Fibroblast of the aortic adventitia (primary cell): ENCODE results near the gene RASGRP3. TPM values are rescaled to one million over a fixed set of nuclear protein-coding genes. Genes with fewer than 3 reads are reported as not detected.

Experiments
- DNase-seq: peaks from one replicate; pipeline ENCODE4 v3.0.0-alpha.2; 2010; ENCODE audit warnings: low read depth
- H3K4me3 ChIP-seq: 2 replicates; pipeline ENCODE4 v1.5.1; 2011; ENCODE audit warnings: low read depth, mild to moderate bottlenecking, control low read depth, low read length, moderate library complexity
- CTCF ChIP-seq: IDR thresholded peaks from 2 replicates; pipeline ENCODE4 v1.5.1; 2011; ENCODE audit warnings: mild to moderate bottlenecking, low read length, control low read depth, inconsistent platforms; ENCODE audit not compliant: insufficient read depth
- small RNA-seq: library from RNA; depleted of rRNA; stranded (forward); fragments of <200 nt; gene quantifications from one replicate; pipeline ENCODE3, GENCODE V24; 2012
- total RNA-seq: library from RNA; depleted of rRNA; stranded (reverse); fragments of >200 nt; gene quantifications from 2 replicates; pipeline ENCODE4 v1.2.3, GENCODE V29; 2012; ENCODE audit warnings: low replicate concordance

Gene RASGRP3
- total RNA-seq, 1 donor: 7.8 TPM

- no peak for DNase-seq
- no peak overlapping the region for H3K4me3 ChIP-seq
- no peak for TF ChIP-seq CTCF
Measured at GRCh38 chr2:33606100-33606499, 129.7 kb downstream of the RASGRP3 start.

GRCh38 chr2:33606622-33607021 is 130.2 kb downstream of the RASGRP3 start:
- TF ChIP-seq CTCF: no peak
- H3K4me3 ChIP-seq: no peak overlapping the region
- DNase-seq: no peak

- TF ChIP-seq CTCF: no peak
- no peak for DNase-seq
- no peak overlapping the region for H3K4me3 ChIP-seq
Measured at GRCh38 chr2:33607251-33607721, 130.8 kb downstream of the RASGRP3 start.

GRCh38 chr2:33607905-33608304 is 131.5 kb downstream of the RASGRP3 start:
- TF ChIP-seq CTCF: no peak
- H3K4me3 ChIP-seq: no peak overlapping the region
- no peak for DNase-seq

- DNase-seq: no peak
- no peak overlapping the region for H3K4me3 ChIP-seq
- TF ChIP-seq CTCF: no peak
Measured at GRCh38 chr2:33614190-33614589, 137.7 kb downstream of the RASGRP3 start.

Small RNA genes lying within 50 kb of the gene (small RNA-seq; reads per million reads assigned to genes)
- not detected for gene ATP6V0E1P3

Other genes starting within 250 kb of the RASGRP3 start
- 41.8 and 58.7 TPM in 2 replicates for gene FAM98A, start 122.7 kb downstream of the RASGRP3 start, total RNA-seq